Colonic mucosa (tissue), 4 donors: ENCODE measurements around the gene EHBP1. TPM values are rescaled to one million over a fixed set of nuclear protein-coding genes. Genes with fewer than 3 reads are reported as not detected.

Source experiments
- DNase-seq: peaks from one replicate; pipeline ENCODE4 v3.0.0-alpha.2; 2020
- H3K27ac ChIP-seq: fragments of 200-600 bp; one replicate; pipeline ENCODE4 v1.8.0; 2021
- H3K27me3 ChIP-seq: fragments of 200-600 bp; one replicate; pipeline ENCODE4 v1.8.0; 2021
- H3K36me3 ChIP-seq: fragments of 200-600 bp; one replicate; pipeline ENCODE4 v1.8.0; 2021
- H3K4me1 ChIP-seq: fragments of 200-600 bp; one replicate; pipeline ENCODE4 v1.8.0; 2021; ENCODE audit warnings: mild to moderate bottlenecking
- H3K4me3 ChIP-seq: fragments of 200-600 bp; one replicate; pipeline ENCODE4 v1.8.0; 2021
- H3K9ac ChIP-seq, 2 donors: one replicate each; pipeline ENCODE4 v1.7.0; 2013; ENCODE audit warnings: control low read depth in 2 of 2, low read depth in 2 of 2, low read length in 2 of 2
- H3K9me3 ChIP-seq: fragments of 200-600 bp; one replicate; pipeline ENCODE4 v1.8.0; 2021
- CTCF ChIP-seq: fragments of 200-600 bp; IDR thresholded peaks from one replicate; pipeline ENCODE4 v1.8.0; 2022; ENCODE audit warnings: antibody characterized with exemption, mild to moderate bottlenecking
- intact Hi-C: fragments of 100-400 bp; cut with DNase I; formaldehyde crosslinking; loops from one replicate; pipeline ENCODE4 v1.14.1; 2022
- total RNA-seq, 2 donors: library from RNA; stranded (reverse); fragmentation: NEBNext Ultra II Directional in 1 of 2; extraction: Animal tissue kit (Norgen Biotek cat#: 25700) in 1 of 2; gene quantifications; one replicate each; pipeline ENCODE4 v1.2.1, GENCODE V29; 2021
- donor health status: healthy.
- donor health status: DM: no; HTN: no; CAD: no.
- donor health status: DM: no; HTN: no; CAD: no.

The EHBP1 gene
- total RNA-seq, 2 donors from 2014 or later = 23.6 to 32.7 TPM

- no peak overlapping the region for H3K9ac ChIP-seq
- TF ChIP-seq CTCF = no peak
- no peaks in the 10 kb centered on the region for H3K9me3 ChIP-seq
- intact Hi-C loops = no loop called here
- H3K4me3 ChIP-seq = no peak overlapping the region
- no peak overlapping the region for H3K27ac ChIP-seq
- DNase-seq = no peak
- H3K4me1 ChIP-seq = no peaks in the 10 kb centered on the region
- no peaks in the 10 kb centered on the region for H3K36me3 ChIP-seq
- no peaks in the 10 kb centered on the region for H3K27me3 ChIP-seq
Observed at GRCh38 chr2:62968668-62969067, 263.2 kb downstream of the EHBP1 start.

GRCh38 chr2:62971936-62972335, 266.4 kb downstream of the EHBP1 start:
- intact Hi-C loops = no loop called here
- H3K27ac ChIP-seq = no peak overlapping the region
- no peak for TF ChIP-seq CTCF
- DNase-seq = no peak
- H3K27me3 ChIP-seq = no peaks in the 10 kb centered on the region
- no peak overlapping the region for H3K9ac ChIP-seq
- H3K4me3 ChIP-seq = no peak overlapping the region
- no peaks in the 10 kb centered on the region for H3K4me1 ChIP-seq
- H3K36me3 ChIP-seq = no peaks in the 10 kb centered on the region
- no peaks in the 10 kb centered on the region for H3K9me3 ChIP-seq

DNA sequence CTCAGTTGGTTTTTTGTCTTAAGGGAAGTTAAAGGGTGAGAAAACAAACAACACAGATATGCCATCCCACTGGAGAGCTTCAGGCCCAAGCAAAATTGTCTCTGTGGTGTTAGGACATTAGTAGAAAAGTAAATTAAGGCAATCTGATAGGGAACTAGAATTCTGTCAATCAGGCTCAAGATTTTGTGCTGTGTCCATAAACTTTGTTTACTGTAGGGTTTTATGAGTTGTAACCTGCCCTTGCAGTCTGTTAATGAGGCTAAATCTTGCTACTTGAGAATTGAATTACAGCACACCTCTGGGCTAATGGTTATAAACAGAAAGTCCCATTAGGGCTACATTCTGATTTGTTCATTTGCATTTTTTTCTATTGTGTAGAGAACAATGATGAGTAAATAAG, 267.1 kb downstream of the EHBP1 start:
- H3K9ac ChIP-seq = no peak overlapping the region
- no peaks in the 10 kb centered on the region for H3K36me3 ChIP-seq
- TF ChIP-seq CTCF = no peak
- no peaks in the 10 kb centered on the region for H3K27me3 ChIP-seq
- no peak overlapping the region for H3K27ac ChIP-seq
- H3K4me3 ChIP-seq = no peak overlapping the region
- H3K4me1 ChIP-seq = no peaks in the 10 kb centered on the region
- DNase-seq = no peak
- intact Hi-C loops = no loop called here
- no peaks in the 10 kb centered on the region for H3K9me3 ChIP-seq

DNA sequence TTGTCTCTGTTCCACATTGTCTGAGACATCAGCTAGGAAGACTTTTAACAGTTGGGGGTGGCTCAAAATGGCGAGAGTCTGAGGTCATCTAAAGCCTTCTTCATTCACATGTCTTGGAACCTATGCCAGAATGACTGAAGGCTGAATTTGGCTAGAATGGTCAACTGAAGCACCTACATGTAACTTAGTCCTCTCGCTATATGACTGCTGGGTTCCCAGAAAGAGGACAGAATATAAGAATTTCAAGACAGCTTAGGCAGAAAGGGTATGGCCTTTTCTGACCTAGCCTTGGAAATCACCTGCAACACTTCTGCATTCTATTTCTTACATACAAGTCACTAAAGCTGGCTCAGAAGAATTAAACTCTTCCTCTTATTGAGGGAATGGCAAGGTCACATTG, 269.5 kb downstream of the EHBP1 start:
- intact Hi-C loops = no loop called here
- Histone ChIP-seq H3K27ac (no peak overlapping the region), H3K4me1 (no peaks in the 10 kb centered on the region), H3K4me3 (no peak overlapping the region), H3K9me3 (no peaks in the 10 kb centered on the region), H3K9ac (no peak overlapping the region), H3K27me3 (no peaks in the 10 kb centered on the region), H3K36me3 (no peaks in the 10 kb centered on the region)
- DNase-seq = no peak
- no peak for TF ChIP-seq CTCF

GRCh38 chr2:62991605-62992004, 286.1 kb downstream of the EHBP1 start:
- Histone ChIP-seq H3K9me3 (no peaks in the 10 kb centered on the region), H3K9ac (no peak overlapping the region), H3K4me1 (no peaks in the 10 kb centered on the region), H3K36me3 (peaks cover 4% of the 10 kb centered on the region), H3K4me3 (no peak overlapping the region), H3K27ac (no peak overlapping the region), H3K27me3 (no peaks in the 10 kb centered on the region)
- DNase-seq = no peak
- intact Hi-C loops = no loop called here
- no peak for TF ChIP-seq CTCF

DNA sequence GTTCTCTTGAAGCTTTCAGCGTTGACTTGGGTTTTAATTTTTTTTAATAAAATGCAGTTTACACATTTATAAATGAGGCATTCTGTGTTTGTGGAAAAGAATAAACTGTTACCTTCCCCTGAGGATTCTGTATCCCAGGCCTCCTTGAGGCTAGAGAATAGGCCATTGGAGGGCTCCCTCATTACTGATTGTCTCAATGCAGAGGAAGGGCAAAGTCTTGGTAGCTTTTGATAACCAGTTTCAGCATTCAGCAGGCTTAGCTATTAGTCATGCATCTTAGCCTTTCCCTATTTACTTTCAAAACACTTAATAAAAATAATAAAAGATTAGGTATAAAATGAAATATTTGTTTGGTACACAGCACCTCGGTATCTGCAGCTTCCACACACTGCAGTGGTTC, 287.0 kb downstream of the EHBP1 start:
- no peaks in the 10 kb centered on the region for H3K4me1 ChIP-seq
- no peak overlapping the region for H3K9ac ChIP-seq
- no peaks in the 10 kb centered on the region for H3K9me3 ChIP-seq
- no peaks in the 10 kb centered on the region for H3K27me3 ChIP-seq
- intact Hi-C loops = no loop called here
- peaks cover 4% of the 10 kb centered on the region for H3K36me3 ChIP-seq
- no peak overlapping the region for H3K27ac ChIP-seq
- no peak for TF ChIP-seq CTCF
- no peak for DNase-seq
- H3K4me3 ChIP-seq = no peak overlapping the region
